ENCODE results near the gene POMP.
A peak's percentile ranks its signal among the peaks of the same experiment; 100 is the strongest.

Gene POMP

GRCh38 chr13:28697441-28697840, 38.5 kb downstream of the POMP start:
- H3K4me3 ChIP-seq = no peak overlapping the region
- H3K27me3 ChIP-seq = no peaks in the 10 kb centered on the region
- H3K9me3 ChIP-seq (replicated peaks in 1 of 11) = peaks cover 0 to 4% (median 0%) of the 10 kb centered on the region in 11 experiments; a peak in 1 of 22 replicates
- H3K4me1 ChIP-seq = no peaks in the 10 kb centered on the region
- H3K4me2 ChIP-seq = no peak overlapping the region
- no peak for TF ChIP-seq Cebpa-rat (IDR thresholded peaks at IDR 0.05)
- no peak overlapping the region for H3K27ac ChIP-seq
- no peak overlapping the region for H3K9ac ChIP-seq
- H3K36me3 ChIP-seq = no peaks in the 10 kb centered on the region; a peak in 1 of 22 replicates
- H4K20me1 ChIP-seq = no peaks in the 10 kb centered on the region

DNA sequence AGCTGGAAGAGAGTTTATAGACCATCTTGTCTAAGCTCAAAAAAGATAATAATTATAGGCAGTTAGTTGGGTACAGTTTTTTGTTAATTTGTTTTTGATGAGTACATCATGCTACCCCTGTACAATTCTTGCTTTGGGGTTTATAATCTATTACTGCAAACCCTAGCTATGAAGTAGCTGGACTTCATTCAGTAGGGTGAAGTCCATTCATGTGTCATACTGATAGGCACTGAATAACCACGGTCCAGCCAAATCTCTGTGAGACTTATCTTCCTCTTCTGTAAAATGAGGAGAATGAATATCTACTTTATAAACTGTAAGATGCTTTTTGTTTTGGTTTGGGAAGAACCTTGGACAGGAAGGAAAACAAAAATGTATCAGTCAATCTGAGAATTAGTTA, 40.3 kb downstream of the POMP start:
- H3K27me3 ChIP-seq = no peaks in the 10 kb centered on the region
- peaks cover 0 to 7% (median 0%) of the 10 kb centered on the region in 10 experiments; a peak in 6 of 20 replicates for H3K4me1 ChIP-seq
- H4K20me1 ChIP-seq = no peaks in the 10 kb centered on the region
- peaks cover 0 to 4% (median 0%) of the 10 kb centered on the region in 11 experiments; a peak in 1 of 22 replicates for H3K9me3 ChIP-seq (replicated peaks in 1 of 11)
- no peak for TF ChIP-seq Cebpa-rat (IDR thresholded peaks at IDR 0.05)
- H3K9ac ChIP-seq = no peak overlapping the region
- no peak overlapping the region for H3K27ac ChIP-seq
- no peaks in the 10 kb centered on the region; a peak in 1 of 22 replicates for H3K36me3 ChIP-seq
- H3K4me2 ChIP-seq = no peak overlapping the region
- H3K4me3 ChIP-seq = no peak overlapping the region

GRCh38 chr13:28704282-28704681, 45.4 kb downstream of the POMP start:
- Histone ChIP-seq H3K4me3 (no peak overlapping the region), H3K9me3 (replicated peaks in 1 of 11) (no peaks in the 10 kb centered on the region), H3K36me3 (no peaks in the 10 kb centered on the region; a peak in 1 of 22 replicates), H3K9ac (no peak overlapping the region), H4K20me1 (no peaks in the 10 kb centered on the region), H3K4me2 (peak overlapping the region in 3 of 11 experiments; percentile 31 to 79 (median 70); a peak in 6 of 22 replicates), H3K27ac (no peak overlapping the region), H3K4me1 (peaks cover 0 to 42% (median 8%) of the 10 kb centered on the region in 10 experiments; a peak in 12 of 20 replicates), H3K27me3 (no peaks in the 10 kb centered on the region)
- TF ChIP-seq Cebpa-rat (IDR thresholded peaks at IDR 0.05) = no peak

GRCh38 chr13:28704919-28705318, 46.0 kb downstream of the POMP start:
- peak overlapping the region in 3 of 11 experiments; percentile 31 to 79 (median 70); a peak in 6 of 22 replicates for H3K4me2 ChIP-seq
- no peaks in the 10 kb centered on the region; a peak in 1 of 22 replicates for H3K36me3 ChIP-seq
- no peak overlapping the region for H3K9ac ChIP-seq
- TF ChIP-seq Cebpa-rat (IDR thresholded peaks at IDR 0.05) = no peak
- H4K20me1 ChIP-seq = no peaks in the 10 kb centered on the region
- H3K27me3 ChIP-seq = no peaks in the 10 kb centered on the region
- H3K9me3 ChIP-seq (replicated peaks in 1 of 11) = no peaks in the 10 kb centered on the region
- peaks cover 0 to 42% (median 8%) of the 10 kb centered on the region in 10 experiments; a peak in 12 of 20 replicates for H3K4me1 ChIP-seq
- no peak overlapping the region for H3K27ac ChIP-seq
- no peak overlapping the region for H3K4me3 ChIP-seq

DNA sequence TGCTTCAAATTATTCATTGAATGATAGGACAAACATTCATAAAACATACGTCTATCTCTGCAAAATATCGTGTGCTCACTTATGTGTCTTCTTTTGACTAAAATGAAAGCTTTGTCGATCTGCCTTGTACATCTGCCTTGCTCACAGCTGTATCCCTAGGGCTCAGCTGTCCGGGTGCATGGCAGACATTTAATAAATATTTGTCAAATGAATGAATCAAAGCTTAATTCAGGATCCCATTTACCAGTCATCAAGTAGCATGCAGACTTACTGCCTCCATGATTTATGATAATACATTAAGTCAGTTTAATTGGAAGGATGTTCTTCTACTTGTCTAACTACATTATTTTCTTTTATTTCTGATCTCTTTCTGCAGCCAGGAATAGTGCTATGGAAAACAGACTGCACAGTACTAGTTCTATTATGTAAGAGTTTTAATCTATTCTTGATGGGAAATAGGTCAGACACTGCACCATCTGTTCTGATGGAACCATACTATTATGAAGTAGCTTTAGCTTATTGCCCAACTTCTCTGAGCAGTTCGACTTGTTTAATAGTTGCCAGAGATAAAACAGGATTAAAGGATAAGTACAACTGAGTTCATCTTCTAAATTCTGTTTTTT, 46.6 kb downstream of the POMP start:
- Histone ChIP-seq H3K9me3 (replicated peaks in 1 of 11) (no peaks in the 10 kb centered on the region), H3K4me2 (peak overlapping the region in 2 of 11 experiments; percentile 70 to 79; a peak in 4 of 22 replicates), H3K9ac (no peak overlapping the region), H3K36me3 (no peaks in the 10 kb centered on the region), H3K27ac (no peak overlapping the region), H4K20me1 (no peaks in the 10 kb centered on the region), H3K4me1 (peaks cover 0 to 46% (median 8%) of the 10 kb centered on the region in 10 experiments; a peak in 12 of 20 replicates), H3K27me3 (no peaks in the 10 kb centered on the region), H3K4me3 (no peak overlapping the region)
- TF ChIP-seq Cebpa-rat (IDR thresholded peaks at IDR 0.05) = no peak

DNA sequence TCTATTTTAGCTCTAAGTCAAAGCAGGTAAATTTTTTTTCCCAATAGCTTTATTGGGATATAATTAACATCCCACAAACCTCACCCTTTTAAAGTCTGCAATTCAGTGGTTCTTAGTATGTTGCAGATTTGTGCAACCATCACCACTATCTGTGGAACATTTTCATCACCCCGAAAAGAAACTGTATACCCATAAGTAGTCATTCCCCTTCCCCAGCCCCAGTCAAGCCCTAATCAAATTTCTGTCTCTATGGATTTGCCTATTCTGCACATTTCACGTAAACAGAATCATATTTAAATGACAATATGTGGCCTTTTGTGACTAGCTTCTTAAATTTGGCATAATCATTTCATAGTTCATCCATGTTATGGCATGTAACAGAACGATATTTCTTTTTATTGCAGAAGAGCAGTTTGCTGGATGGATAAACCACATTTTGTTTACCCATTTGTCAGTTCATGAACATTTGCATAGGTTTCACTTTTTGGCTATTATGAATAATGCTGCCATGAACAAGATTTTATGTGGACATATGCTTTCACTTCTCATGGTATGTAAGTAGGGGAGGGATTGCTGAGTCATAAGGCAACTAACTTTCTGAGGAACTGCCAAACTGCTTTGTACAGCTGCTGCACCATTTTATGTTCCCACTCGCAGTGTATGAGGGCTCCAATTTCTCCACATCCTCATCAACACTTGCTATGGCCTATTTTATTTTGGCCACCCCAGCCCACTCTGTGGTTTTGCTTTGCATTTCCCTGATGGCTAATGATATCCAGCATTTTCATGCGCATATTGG, 48.9 kb downstream of the POMP start:
- Histone ChIP-seq H3K4me1 (peaks cover 0 to 48% (median 8%) of the 10 kb centered on the region in 10 experiments; a peak in 12 of 20 replicates), H3K36me3 (no peaks in the 10 kb centered on the region), H4K20me1 (no peaks in the 10 kb centered on the region), H3K9me3 (replicated peaks in 1 of 11) (no peaks in the 10 kb centered on the region), H3K27me3 (no peaks in the 10 kb centered on the region), H3K4me2 (peak overlapping the region in 5 of 11 experiments; percentile 26 to 74 (median 56); a peak in 10 of 22 replicates), H3K27ac (peak overlapping the region in 5 of 11 experiments; percentile 5 to 61 (median 18); a peak in 6 of 22 replicates), H3K9ac (no peak overlapping the region), H3K4me3 (no peak overlapping the region)
- TF ChIP-seq Cebpa-rat (IDR thresholded peaks at IDR 0.05) = no peak

GRCh38 chr13:28710161-28710560, 51.2 kb downstream of the POMP start:
- Histone ChIP-seq H3K36me3 (no peaks in the 10 kb centered on the region), H3K27me3 (no peaks in the 10 kb centered on the region)

DNA sequence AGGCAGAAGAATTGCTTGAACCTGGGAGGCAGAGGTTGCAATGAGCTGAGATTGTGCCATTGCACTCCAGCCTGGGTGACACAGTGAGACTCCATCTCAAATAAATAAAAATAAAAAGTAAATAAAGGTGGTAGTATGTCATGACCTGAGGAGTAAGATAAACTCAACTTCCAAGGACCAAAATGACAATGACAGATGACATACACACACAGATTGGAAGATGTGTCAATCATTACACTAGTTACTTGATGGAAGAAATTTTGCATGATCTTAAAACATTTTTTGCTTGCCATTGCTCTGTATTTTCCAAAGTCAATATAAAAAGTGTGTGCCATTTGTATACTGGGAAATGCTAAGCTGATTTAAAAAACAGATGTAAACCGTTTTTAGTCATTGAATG, 55.7 kb downstream of the POMP start:
- TF ChIP-seq Cebpa-rat (IDR thresholded peaks at IDR 0.05) = no peak
- no peaks in the 10 kb centered on the region for H3K36me3 ChIP-seq
- H3K9ac ChIP-seq = no peak overlapping the region
- H3K27ac ChIP-seq = no peak overlapping the region
- H3K4me3 ChIP-seq = no peak overlapping the region
- peaks cover 10 to 17% (median 14%) of the 10 kb centered on the region in 11 experiments; a peak in 21 of 22 replicates for H3K9me3 ChIP-seq (replicated peaks in 1 of 11)
- no peaks in the 10 kb centered on the region for H4K20me1 ChIP-seq
- peaks cover 0 to 27% (median 6%) of the 10 kb centered on the region in 10 experiments; a peak in 10 of 20 replicates for H3K4me1 ChIP-seq
- H3K4me2 ChIP-seq = no peak overlapping the region
- peaks cover 10 to 29% (median 24%) of the 10 kb centered on the region in 11 experiments for H3K27me3 ChIP-seq

More at GRCh38 chr13:28710161-28710560, 51.2 kb downstream of the POMP start:
- Histone ChIP-seq H3K4me2 (no peak overlapping the region), H3K4me3 (no peak overlapping the region), H3K9ac (no peak overlapping the region), H3K27ac (no peak overlapping the region), H3K4me1 (peaks cover 0 to 32% (median 8%) of the 10 kb centered on the region in 10 experiments; a peak in 12 of 20 replicates), H4K20me1 (no peaks in the 10 kb centered on the region), H3K9me3 (replicated peaks in 1 of 11) (no peaks in the 10 kb centered on the region)
- no peak for TF ChIP-seq Cebpa-rat (IDR thresholded peaks at IDR 0.05)

DNA sequence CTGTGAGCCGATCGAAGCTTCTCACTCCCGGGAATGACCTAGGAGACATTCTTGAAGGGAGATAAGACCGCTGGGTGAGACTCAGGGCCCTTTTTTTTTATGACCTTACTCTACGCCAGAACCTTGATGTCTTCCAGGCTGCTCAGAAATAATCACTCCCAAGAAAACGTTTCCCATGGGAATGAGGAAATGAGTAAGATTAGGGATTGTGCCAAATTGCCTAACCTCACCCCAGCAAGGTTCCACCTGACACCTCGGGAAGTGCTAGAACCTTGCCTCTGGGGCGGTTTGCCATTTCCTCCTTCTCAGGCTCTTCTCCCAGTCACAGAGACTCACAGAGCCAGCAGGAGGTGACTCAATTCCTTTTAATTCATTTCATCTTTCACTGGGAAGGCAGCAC, 57.6 kb downstream of the POMP start:
- H3K9ac ChIP-seq = no peak overlapping the region
- TF ChIP-seq Cebpa-rat (IDR thresholded peaks at IDR 0.05) = no peak

More for the DNA sequence above, 57.6 kb downstream of the POMP start:
- Histone ChIP-seq H3K4me3 (no peak overlapping the region), H3K4me2 (peak overlapping the region in 5 of 11 experiments; percentile 0 to 64 (median 13); a peak in 5 of 22 replicates), H4K20me1 (no peaks in the 10 kb centered on the region), H3K36me3 (no peaks in the 10 kb centered on the region), H3K27ac (no peak overlapping the region), H3K27me3 (peaks cover 10 to 29% (median 24%) of the 10 kb centered on the region in 11 experiments), H3K4me1 (peaks cover 3 to 20% (median 9%) of the 10 kb centered on the region in 10 experiments; a peak in 13 of 20 replicates), H3K9me3 (replicated peaks in 1 of 11) (peaks cover 10 to 18% (median 14%) of the 10 kb centered on the region in 11 experiments; a peak in 21 of 22 replicates)
